DND-41 (cell line): Measurements from ENCODE around the gene CCDC137.

Source experiments
- CTCF ChIP-seq: IDR thresholded peaks from 2 replicates; pipeline ENCODE4 v1.5.1; 2012; ENCODE audit warnings: borderline replicate concordance, low read length, moderate library complexity, mild to moderate bottlenecking; ENCODE audit not compliant: poor library complexity, severe bottlenecking; ENCODE audit errors: extremely low read depth
- EZH2 ChIP-seq: IDR thresholded peaks from 3 replicates; pipeline ENCODE4 v1.6.1; 2012; ENCODE audit warnings: borderline replicate concordance, low read depth, mild to moderate bottlenecking, moderate library complexity, low read length, inconsistent platforms; ENCODE audit not compliant: severe bottlenecking

GRCh38 chr17:81621494-81622130 lies 44.9 kb upstream of the CCDC137 start:
- no peak for TF ChIP-seq CTCF
- no peak for TF ChIP-seq EZH2
